GM12878 (cell line): ENCODE results near the gene HMMR. TPM values are rescaled to one million over a fixed set of nuclear protein-coding genes. Genes with fewer than 3 reads are reported as not detected.

Experiments
- ASH2L ChIP-seq: fragments of 300-600, 200-600 bp; sonication (generic); IDR thresholded peaks from 2 replicates; pipeline ENCODE4 v1.6.1; 2017; ENCODE audit warnings: low read depth, mild to moderate bottlenecking, borderline replicate concordance
- BCL11A ChIP-seq: IDR thresholded peaks from 2 replicates; pipeline ENCODE4 v1.6.1; 2011; ENCODE audit warnings: low read depth, low read length
- CBX5 ChIP-seq: sonication (generic); IDR thresholded peaks from 2 replicates; pipeline ENCODE4 v1.6.1; 2016; ENCODE audit warnings: low read depth, moderate library complexity, mild to moderate bottlenecking, inconsistent platforms
- CEBPB ChIP-seq, 2 experiments: fragments of 150-350 bp in 1 of 2; IDR thresholded peaks; 2 replicates each; pipeline ENCODE4 v1.6.1; 2012 to 2014; ENCODE audit warnings: low read depth in 2 of 2, low read length in 2 of 2, borderline replicate concordance in 1 of 2, inconsistent platforms in 1 of 2
- CHD4 ChIP-seq: fragments of 200-600 bp; sonication (generic); IDR thresholded peaks from 2 replicates; pipeline ENCODE4 v1.6.1; 2016; ENCODE audit warnings: mild to moderate bottlenecking
- EGR1 ChIP-seq, 2 experiments: IDR thresholded peaks; 1 replicate in 1 of 2; 2 replicates in 1 of 2; pipeline ENCODE4 v1.6.1; 2011 to 2012; ENCODE audit warnings: low read depth in 2 of 2, low read length in 2 of 2, borderline replicate concordance in 1 of 2, mild to moderate bottlenecking in 1 of 2, moderate library complexity in 1 of 2
- ETV6 ChIP-seq, 2 experiments: fragments of 450-650 bp in 1 of 2; IDR thresholded peaks in 1 of 2; conservative IDR thresholded peaks in 1 of 2; 2 replicates each; pipeline ENCODE4 v1.6.1; 2014; ENCODE audit warnings: antibody characterized with exemption in 1 of 2, borderline replicate concordance in 1 of 2, low read depth in 1 of 2, mild to moderate bottlenecking in 1 of 2, moderate library complexity in 1 of 2
- EZH2 ChIP-seq: IDR thresholded peaks from 2 replicates; pipeline ENCODE4 v1.6.1; 2012; ENCODE audit warnings: low read depth, mild to moderate bottlenecking, control low read depth, inconsistent platforms, low read length, borderline replicate concordance; ENCODE audit not compliant: control insufficient read depth
- FOXK2 ChIP-seq: fragments of 450-650 bp; IDR thresholded peaks from 2 replicates; pipeline ENCODE4 v1.6.1; 2017; ENCODE audit warnings: mild to moderate bottlenecking, moderate library complexity
- JUNB ChIP-seq: IDR thresholded peaks from 2 replicates; pipeline ENCODE4 v1.6.1; 2016; ENCODE audit warnings: antibody characterized with exemption, mild to moderate bottlenecking
- KDM1A ChIP-seq: fragments of 200-600 bp; sonication (generic); IDR thresholded peaks from 2 replicates; pipeline ENCODE4 v1.6.1; 2016; ENCODE audit warnings: borderline replicate concordance
- MTA2 ChIP-seq: fragments of 450-650 bp; IDR thresholded peaks from 2 replicates; pipeline ENCODE4 v1.6.1; 2016; ENCODE audit warnings: low read depth, mild to moderate bottlenecking, moderate library complexity
- NFYB ChIP-seq: IDR thresholded peaks from 2 replicates; pipeline ENCODE4 v1.6.1; 2011; ENCODE audit warnings: low read depth, mild to moderate bottlenecking, low read length, improper control_type of control experiment, moderate library complexity; ENCODE audit not compliant: insufficient read depth
- NRF1 ChIP-seq: conservative IDR thresholded peaks from 2 replicates; pipeline ENCODE4 v1.6.1; 2011; ENCODE audit warnings: mild to moderate bottlenecking, low read depth, low read length, improper control_type of control experiment
- RAD21 ChIP-seq: IDR thresholded peaks from 2 replicates; pipeline ENCODE4 v1.6.1; 2011; ENCODE audit warnings: mild to moderate bottlenecking, low read depth, low read length, moderate library complexity; ENCODE audit not compliant: insufficient read depth
- RUNX3 ChIP-seq: IDR thresholded peaks from 2 replicates; pipeline ENCODE4 v1.6.1; 2012; ENCODE audit warnings: low read length, inconsistent platforms
- STAT1 ChIP-seq: fragments of 450-650 bp; conservative IDR thresholded peaks from 2 replicates; pipeline ENCODE4 v1.6.1; 2014; ENCODE audit warnings: antibody characterized with exemption, mild to moderate bottlenecking
- SUZ12 ChIP-seq: fragments of 200-600 bp; sonication (generic); IDR thresholded peaks from one replicate; pipeline ENCODE4 v1.6.1; 2018; ENCODE audit warnings: antibody characterized with exemption, mild to moderate bottlenecking; ENCODE audit not compliant: unreplicated experiment
- TAF1 ChIP-seq: IDR thresholded peaks from 2 replicates; pipeline ENCODE4 v1.6.1; 2011; ENCODE audit warnings: mild to moderate bottlenecking, low read depth, low read length, borderline replicate concordance
- TBL1XR1 ChIP-seq: IDR thresholded peaks from 2 replicates; pipeline ENCODE4 v1.6.1; 2012; ENCODE audit warnings: low read depth, low read length, improper control_type of control experiment
- polyA plus RNA-seq, 11 experiments: library from polyadenylated mRNA; depleted of rRNA in 4 of 11; unstranded in 6 of 11; stranded (reverse) in 5 of 11; fragments of >200 nt; fragmentation: Nextera tagmentation in 4 of 11; fragmentation: Illumina TruSeq in 1 of 11; extraction: Ambion mirVana in 4 of 11; extraction: Trizol in 1 of 11; gene quantifications; 1 replicate in 1 of 11; 2 replicates in 10 of 11; pipeline versions ENCODE4 v1.2.1 to v1.2.3, GENCODE V29; 2011 to 2016; ENCODE audit warnings: inconsistent platforms in 2 of 11, missing spikeins in 2 of 11, low read depth in 1 of 11
- total RNA-seq, 4 experiments: library from RNA; depleted of rRNA in 3 of 4; stranded (reverse); fragments of >200 nt in 3 of 4; fragmentation: Illumina TruSeq in 1 of 4; extraction: Trizol in 1 of 4; gene quantifications; 2 replicates each; pipeline versions ENCODE4 v1.2.1 to v1.2.3, GENCODE V29; 2013 to 2021
- TF ChIP-seq, protein P1 (sequence below): fragments of 450-650 bp; IDR thresholded peaks from 2 replicates; pipeline ENCODE4 v1.6.1; 2018; ENCODE audit warnings: borderline replicate concordance, mild to moderate bottlenecking; ENCODE audit not compliant: partially characterized antibody
- TF ChIP-seq, protein P2 (sequence below): IDR thresholded peaks from 2 replicates; pipeline ENCODE4 v1.6.1; 2012; ENCODE audit warnings: low read depth, low read length, improper control_type of control experiment
- TF ChIP-seq, protein P3 (sequence below): fragments of 450-650 bp; IDR thresholded peaks from 2 replicates; pipeline ENCODE4 v1.6.1; 2017; ENCODE audit warnings: mild to moderate bottlenecking, low read depth, inconsistent platforms; ENCODE audit not compliant: poor library complexity, severe bottlenecking
- TF ChIP-seq, protein P4 (sequence below): fragments of 450-650 bp; IDR thresholded peaks from 2 replicates; pipeline ENCODE4 v1.6.1; 2016; ENCODE audit warnings: mild to moderate bottlenecking

The HMMR gene
- total and polyA plus RNA-seq, 10 of the 15 experiments (the other 5 are each of a cell fraction or from before 2014, with no cell fraction given) = 44.1 to 122 (median 64.2) TPM

DNA sequence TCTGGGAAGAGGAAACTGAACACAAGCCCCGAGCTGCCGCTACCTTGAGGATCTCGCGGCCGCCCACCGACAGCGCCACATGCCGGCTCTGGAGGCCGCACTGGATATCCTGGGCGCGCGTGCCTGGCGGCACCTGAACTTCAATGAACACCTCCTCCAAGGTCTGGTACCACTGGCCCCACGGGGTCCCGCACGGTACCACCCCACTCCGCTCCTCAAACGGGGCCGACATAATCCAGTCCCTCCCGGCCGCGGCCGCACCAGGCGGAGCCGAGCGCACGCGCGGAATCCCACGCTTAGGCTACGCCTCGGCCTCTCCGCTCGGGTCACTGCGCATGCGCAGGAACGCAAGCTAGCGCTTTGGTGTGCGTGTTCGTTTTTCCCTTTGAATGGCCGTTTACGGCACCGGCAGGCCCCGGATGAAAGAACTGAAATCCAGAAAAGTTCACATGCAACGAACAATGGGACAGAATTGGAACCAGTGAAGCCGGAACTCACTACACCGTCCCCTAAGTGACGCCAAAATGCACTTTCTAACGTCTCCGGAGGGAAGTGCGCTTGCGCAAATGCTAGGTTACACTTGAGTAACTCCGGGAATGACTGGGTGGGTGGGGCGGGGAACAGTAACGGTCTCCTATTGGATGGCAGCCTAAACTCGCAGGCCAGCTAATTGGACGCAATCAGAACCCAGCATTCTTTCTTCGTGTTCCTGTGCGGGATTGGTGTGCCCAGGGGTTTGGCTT is 442 bp upstream of the HMMR start, which contains the start of gene NUDCD2 (continued):
- TF ChIP-seq, protein P1, sequence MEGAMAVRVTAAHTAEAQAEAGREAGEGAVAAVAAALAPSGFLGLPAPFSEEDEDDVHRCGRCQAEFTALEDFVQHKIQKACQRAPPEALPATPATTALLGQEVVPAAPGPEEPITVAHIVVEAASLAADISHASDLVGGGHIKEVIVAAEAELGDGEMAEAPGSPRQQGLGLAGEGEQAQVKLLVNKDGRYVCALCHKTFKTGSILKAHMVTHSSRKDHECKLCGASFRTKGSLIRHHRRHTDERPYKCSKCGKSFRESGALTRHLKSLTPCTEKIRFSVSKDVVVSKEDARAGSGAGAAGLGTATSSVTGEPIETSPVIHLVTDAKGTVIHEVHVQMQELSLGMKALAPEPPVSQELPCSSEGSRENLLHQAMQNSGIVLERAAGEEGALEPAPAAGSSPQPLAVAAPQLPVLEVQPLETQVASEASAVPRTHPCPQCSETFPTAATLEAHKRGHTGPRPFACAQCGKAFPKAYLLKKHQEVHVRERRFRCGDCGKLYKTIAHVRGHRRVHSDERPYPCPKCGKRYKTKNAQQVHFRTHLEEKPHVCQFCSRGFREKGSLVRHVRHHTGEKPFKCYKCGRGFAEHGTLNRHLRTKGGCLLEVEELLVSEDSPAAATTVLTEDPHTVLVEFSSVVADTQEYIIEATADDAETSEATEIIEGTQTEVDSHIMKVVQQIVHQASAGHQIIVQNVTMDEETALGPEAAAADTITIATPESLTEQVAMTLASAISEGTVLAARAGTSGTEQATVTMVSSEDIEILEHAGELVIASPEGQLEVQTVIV = peak; percentile 71
- TF ChIP-seq CHD4 = no peak
- peak; percentile 86 for TF ChIP-seq NFYB
- peak; percentile 27; the same call in 1 of the 2 replicates for TF ChIP-seq JUNB
- no peak for TF ChIP-seq MTA2
- no peak for TF ChIP-seq CEBPB (IDR thresholded peaks at IDR 0.05; ENCODE audit: borderline replicate concordance in 1 of 2, low read depth in 2 of 2, low read length in 2 of 2)
- no peak for TF ChIP-seq EZH2
- TF ChIP-seq, protein P2, sequence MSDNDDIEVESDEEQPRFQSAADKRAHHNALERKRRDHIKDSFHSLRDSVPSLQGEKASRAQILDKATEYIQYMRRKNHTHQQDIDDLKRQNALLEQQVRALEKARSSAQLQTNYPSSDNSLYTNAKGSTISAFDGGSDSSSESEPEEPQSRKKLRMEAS = peak; percentile 31; the same call in 1 of the 2 replicates
- TF ChIP-seq ASH2L = 0 out of 2 replicates have a peak, but pooled peaks have one; percentile 48
- TF ChIP-seq SUZ12 = no peak
- no peak for TF ChIP-seq FOXK2
- no peak for TF ChIP-seq RUNX3
- peak; percentile 38; the same call in 1 of the 2 replicates for TF ChIP-seq TBL1XR1
- peak; percentile 79; the same call in 1 of the 2 replicates for TF ChIP-seq TAF1
- TF ChIP-seq ETV6 (conservative IDR thresholded peaks at IDR 0.05 in 1 of 2, IDR thresholded peaks at IDR 0.05 in 1 of 2; ENCODE audit: borderline replicate concordance in 1 of 2, low read depth in 1 of 2) = no peak
- TF ChIP-seq EGR1 (IDR thresholded peaks at IDR 0.05; ENCODE audit: borderline replicate concordance in 1 of 2, low read depth in 2 of 2, low read length in 2 of 2) = no peak; a peak in 1 of 3 replicates
- TF ChIP-seq, protein P3, sequence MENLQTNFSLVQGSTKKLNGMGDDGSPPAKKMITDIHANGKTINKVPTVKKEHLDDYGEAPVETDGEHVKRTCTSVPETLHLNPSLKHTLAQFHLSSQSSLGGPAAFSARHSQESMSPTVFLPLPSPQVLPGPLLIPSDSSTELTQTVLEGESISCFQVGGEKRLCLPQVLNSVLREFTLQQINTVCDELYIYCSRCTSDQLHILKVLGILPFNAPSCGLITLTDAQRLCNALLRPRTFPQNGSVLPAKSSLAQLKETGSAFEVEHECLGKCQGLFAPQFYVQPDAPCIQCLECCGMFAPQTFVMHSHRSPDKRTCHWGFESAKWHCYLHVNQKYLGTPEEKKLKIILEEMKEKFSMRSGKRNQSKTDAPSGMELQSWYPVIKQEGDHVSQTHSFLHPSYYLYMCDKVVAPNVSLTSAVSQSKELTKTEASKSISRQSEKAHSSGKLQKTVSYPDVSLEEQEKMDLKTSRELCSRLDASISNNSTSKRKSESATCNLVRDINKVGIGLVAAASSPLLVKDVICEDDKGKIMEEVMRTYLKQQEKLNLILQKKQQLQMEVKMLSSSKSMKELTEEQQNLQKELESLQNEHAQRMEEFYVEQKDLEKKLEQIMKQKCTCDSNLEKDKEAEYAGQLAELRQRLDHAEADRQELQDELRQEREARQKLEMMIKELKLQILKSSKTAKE = no peak
- TF ChIP-seq, protein P4, sequence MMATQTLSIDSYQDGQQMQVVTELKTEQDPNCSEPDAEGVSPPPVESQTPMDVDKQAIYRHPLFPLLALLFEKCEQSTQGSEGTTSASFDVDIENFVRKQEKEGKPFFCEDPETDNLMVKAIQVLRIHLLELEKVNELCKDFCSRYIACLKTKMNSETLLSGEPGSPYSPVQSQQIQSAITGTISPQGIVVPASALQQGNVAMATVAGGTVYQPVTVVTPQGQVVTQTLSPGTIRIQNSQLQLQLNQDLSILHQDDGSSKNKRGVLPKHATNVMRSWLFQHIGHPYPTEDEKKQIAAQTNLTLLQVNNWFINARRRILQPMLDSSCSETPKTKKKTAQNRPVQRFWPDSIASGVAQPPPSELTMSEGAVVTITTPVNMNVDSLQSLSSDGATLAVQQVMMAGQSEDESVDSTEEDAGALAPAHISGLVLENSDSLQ = no peak
- no peak for TF ChIP-seq RAD21
- peak; percentile 98 for TF ChIP-seq NRF1
- TF ChIP-seq KDM1A = no peak
- no peak for TF ChIP-seq BCL11A
- TF ChIP-seq CBX5 = 0 out of 2 replicates have a peak, but pooled peaks have one; percentile 51
- 0 out of 2 replicates have a peak, but pooled peaks have one; percentile 63 for TF ChIP-seq STAT1
